HEK293 (cell line): Measurements from ENCODE around the gene B4GALT4.

Source experiments
- CTCF ChIP-seq: fragments of 450-650 bp; formaldehyde crosslinking; IDR thresholded peaks from 2 replicates; pipeline ENCODE4 v1.5.1; 2016; ENCODE audit warnings: missing biosample characterization, missing genetic modification characterization
- SALL2 ChIP-seq: fragments of 450-650 bp; formaldehyde crosslinking; IDR thresholded peaks from 2 replicates; pipeline ENCODE4 v1.5.0; 2017; ENCODE audit warnings: missing biosample characterization, mild to moderate bottlenecking, missing genetic modification characterization, borderline replicate concordance
- ZBTB7A ChIP-seq: fragments of 450-650 bp; formaldehyde crosslinking; IDR thresholded peaks from 2 replicates; pipeline ENCODE4 v1.5.1; 2016; ENCODE audit warnings: low read depth, missing biosample characterization, missing genetic modification characterization
- ZNF10 ChIP-seq: fragments of 450-650 bp; formaldehyde crosslinking; IDR thresholded peaks from 2 replicates; pipeline ENCODE4 v1.5.1; 2017; ENCODE audit warnings: missing biosample characterization, missing genetic modification characterization
- ZNF121 ChIP-seq: fragments of 450-650 bp; formaldehyde crosslinking; IDR thresholded peaks from 2 replicates; pipeline ENCODE4 v1.5.1; 2016; ENCODE audit warnings: missing biosample characterization, missing genetic modification characterization
- ZNF239 ChIP-seq: fragments of 450-650 bp; formaldehyde crosslinking; IDR thresholded peaks from 2 replicates; pipeline ENCODE4 v1.5.1; 2016; ENCODE audit warnings: missing biosample characterization, missing genetic modification characterization
- ZNF350 ChIP-seq: fragments of 450-650 bp; formaldehyde crosslinking; IDR thresholded peaks from 2 replicates; pipeline ENCODE4 v1.5.0; 2017; ENCODE audit warnings: missing biosample characterization, mild to moderate bottlenecking, missing genetic modification characterization
- TF ChIP-seq, protein P1 (sequence below): fragments of 450-650 bp; formaldehyde crosslinking; IDR thresholded peaks from 2 replicates; pipeline ENCODE4 v1.5.1; 2017; ENCODE audit warnings: missing biosample characterization, missing genetic modification characterization
- TF ChIP-seq, protein P2 (sequence below): fragments of 450-650 bp; formaldehyde crosslinking; IDR thresholded peaks from 2 replicates; pipeline ENCODE4 v1.5.1; 2016; ENCODE audit warnings: missing biosample characterization, missing genetic modification characterization

DNA sequence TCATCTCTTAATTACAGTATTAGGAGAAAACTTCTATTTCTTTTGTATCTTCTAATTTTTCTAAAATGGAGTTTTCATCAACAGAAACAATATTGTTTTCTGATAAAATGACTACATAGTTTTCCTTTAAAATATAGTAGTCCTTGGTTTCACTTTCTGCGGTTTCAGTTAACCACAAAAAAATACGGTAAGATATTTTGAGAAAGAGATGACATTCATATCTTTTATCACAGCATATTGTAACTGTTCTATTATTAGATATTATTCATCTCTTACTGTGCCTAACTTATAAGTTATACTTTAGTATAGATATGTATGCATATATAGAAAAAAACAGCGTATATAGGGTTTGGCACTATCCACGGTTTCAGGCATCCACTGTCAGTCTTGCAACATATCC lies 2.3 kb downstream of the B4GALT4 start:
- TF ChIP-seq ZNF121 (tag by site-specific recombination) (no peak), CTCF (tag by site-specific recombination) (no peak), ZNF350 (tag by site-specific recombination) (no peak), SALL2 (tag by site-specific recombination) (no peak), ZBTB7A (tag by site-specific recombination) (no peak), ZNF10 (no peak), ZNF239 (no peak)
- TF ChIP-seq, protein P1, sequence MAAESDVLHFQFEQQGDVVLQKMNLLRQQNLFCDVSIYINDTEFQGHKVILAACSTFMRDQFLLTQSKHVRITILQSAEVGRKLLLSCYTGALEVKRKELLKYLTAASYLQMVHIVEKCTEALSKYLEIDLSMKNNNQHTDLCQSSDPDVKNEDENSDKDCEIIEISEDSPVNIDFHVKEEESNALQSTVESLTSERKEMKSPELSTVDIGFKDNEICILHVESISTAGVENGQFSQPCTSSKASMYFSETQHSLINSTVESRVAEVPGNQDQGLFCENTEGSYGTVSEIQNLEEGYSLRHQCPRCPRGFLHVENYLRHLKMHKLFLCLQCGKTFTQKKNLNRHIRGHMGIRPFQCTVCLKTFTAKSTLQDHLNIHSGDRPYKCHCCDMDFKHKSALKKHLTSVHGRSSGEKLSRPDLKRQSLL (tag by site-specific recombination), result no peak
- TF ChIP-seq, protein P2, sequence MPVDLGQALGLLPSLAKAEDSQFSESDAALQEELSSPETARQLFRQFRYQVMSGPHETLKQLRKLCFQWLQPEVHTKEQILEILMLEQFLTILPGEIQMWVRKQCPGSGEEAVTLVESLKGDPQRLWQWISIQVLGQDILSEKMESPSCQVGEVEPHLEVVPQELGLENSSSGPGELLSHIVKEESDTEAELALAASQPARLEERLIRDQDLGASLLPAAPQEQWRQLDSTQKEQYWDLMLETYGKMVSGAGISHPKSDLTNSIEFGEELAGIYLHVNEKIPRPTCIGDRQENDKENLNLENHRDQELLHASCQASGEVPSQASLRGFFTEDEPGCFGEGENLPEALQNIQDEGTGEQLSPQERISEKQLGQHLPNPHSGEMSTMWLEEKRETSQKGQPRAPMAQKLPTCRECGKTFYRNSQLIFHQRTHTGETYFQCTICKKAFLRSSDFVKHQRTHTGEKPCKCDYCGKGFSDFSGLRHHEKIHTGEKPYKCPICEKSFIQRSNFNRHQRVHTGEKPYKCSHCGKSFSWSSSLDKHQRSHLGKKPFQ (tag by site-specific recombination), result no peak
